ENCODE data around the gene TCN2. TPM values are rescaled to one million over a fixed set of nuclear protein-coding genes. Genes with fewer than 3 reads are reported as not detected.
"Not testable (repeated sequence)": the region's sequence is repeated elsewhere in the genome, so short reads cannot be mapped to it uniquely, and the experiment has no call there.

Gene TCN2
- total RNA-seq, 1 donor from 2014 or later: 33.9 TPM

- Mint-ChIP-seq H3K4me1 (peaks cover 14% of the 10 kb centered on the region), H3K27me3 (ENCODE audit: insufficient read depth, low read depth) (peaks cover 7% of the 10 kb centered on the region), H3K27ac (no peak overlapping the region), H3K9me3 (no peaks in the 10 kb centered on the region), H3K4me3 (no peak overlapping the region), H3K36me3 (no peaks in the 10 kb centered on the region)
- Histone ChIP-seq H3K9ac (no peak overlapping the region), H3F3A (ENCODE audit: low read depth) (peaks cover 5% of the 10 kb centered on the region), H3K9me3 (ENCODE audit: low read depth) (no peaks in the 10 kb centered on the region), H3K4me3 (no peak overlapping the region), H3K27ac (no peak overlapping the region), H3K27me3 (peaks cover 3% of the 10 kb centered on the region), H3K4me1 (peaks cover 13% of the 10 kb centered on the region), H3K79me2 (ENCODE audit: low read depth) (no peaks in the 10 kb centered on the region), H3K36me3 (no peaks in the 10 kb centered on the region), H3K4me2 (no peak overlapping the region), H2AFZ (replicated peaks) (no peak overlapping the region), H4K20me1 (ENCODE audit: low read depth) (no peaks in the 10 kb centered on the region)
- DNase-seq (ENCODE audit: low spot score): no peak
- TF ChIP-seq EZH2phosphoT487 (IDR thresholded peaks at IDR 0.05) (no peak), CTCF (IDR thresholded peaks at IDR 0.05) (no peak), EZH2 (IDR thresholded peaks at IDR 0.05) (no peak)
These were observed 68.5 kb downstream of the TCN2 start for GRCh38 chr22:30675436-30675835.

- not testable (repeated sequence) for H3K27ac ChIP-seq; H4K20me1 ChIP-seq (ENCODE audit: low read depth); DNase-seq (ENCODE audit: low spot score); H3K9ac ChIP-seq; H3K79me2 ChIP-seq (ENCODE audit: low read depth); H3K4me2 ChIP-seq; H3K9me3 ChIP-seq (ENCODE audit: low read depth); H3K27me3 ChIP-seq; H3K9me3 Mint-ChIP-seq; H3K27me3 Mint-ChIP-seq (ENCODE audit: insufficient read depth, low read depth); H3K4me3 Mint-ChIP-seq; H2AFZ ChIP-seq (replicated peaks); H3F3A ChIP-seq (ENCODE audit: low read depth); H3K36me3 ChIP-seq; H3K36me3 Mint-ChIP-seq; H3K4me3 ChIP-seq; H3K27ac Mint-ChIP-seq
- peaks cover 13% of the 10 kb centered on the region for H3K4me1 ChIP-seq
- peaks cover 20% of the 10 kb centered on the region for H3K4me1 Mint-ChIP-seq
These were observed 69.6 kb downstream of the TCN2 start for GRCh38 chr22:30676565-30676964.

Other genes starting within 250 kb of the TCN2 start
- gene RNF215, start 219.8 kb upstream of the TCN2 start, total RNA-seq (ENCODE audit: low replicate concordance): 11.9 and 38.5 TPM in 2 replicates
- gene SEC14L2, start 210.2 kb upstream of the TCN2 start, total RNA-seq (ENCODE audit: low replicate concordance): 4.9 and 5.7 TPM in 2 replicates
- gene MTFP1, start 181.4 kb upstream of the TCN2 start, total RNA-seq (ENCODE audit: low replicate concordance): 29.9 and 67.9 TPM in 2 replicates
- gene SEC14L3, start 135.2 kb upstream of the TCN2 start, total RNA-seq (ENCODE audit: low replicate concordance): not detected in 2 replicates
- 0.31 TPM in 1 of 2 replicates, not detected in the other for gene SEC14L4, start 101.5 kb upstream of the TCN2 start, total RNA-seq (ENCODE audit: low replicate concordance)
- gene SEC14L6, start 60.4 kb upstream of the TCN2 start, total RNA-seq (ENCODE audit: low replicate concordance): 2.4 and 2.7 TPM in 2 replicates
- 4.3 and 10.1 TPM in 2 replicates for gene GAL3ST1, start 32.5 kb upstream of the TCN2 start, total RNA-seq (ENCODE audit: low replicate concordance)
- gene PES1, start 15.3 kb upstream of the TCN2 start, total RNA-seq (ENCODE audit: low replicate concordance): 30.2 and 54.4 TPM in 2 replicates
- 0.36 and 4.8 TPM in 2 replicates for gene SLC35E4, start 28.6 kb downstream of the TCN2 start, total RNA-seq (ENCODE audit: low replicate concordance)
- gene DUSP18, start 60.7 kb downstream of the TCN2 start, total RNA-seq (ENCODE audit: low replicate concordance): 3.1 and 5.6 TPM in 2 replicates
- gene OSBP2, start 87.7 kb downstream of the TCN2 start, total RNA-seq (ENCODE audit: low replicate concordance): 0.58 and 2.4 TPM in 2 replicates

Measured in neural progenitor cell (in vitro differentiated cells).